NCI-H524 treated with DMSO at 0.1 percent for 48 hours (cell line): ENCODE data around the gene SSR4.
"Not testable (repeated sequence)": the region's sequence is repeated elsewhere in the genome, so short reads cannot be mapped to it uniquely, and the experiment has no call there.

Experiments used
- DNase-seq: peaks from one replicate; lab custom pipeline; 2025; lab: John Stamatoyannopoulos, UW

Gene SSR4

DNA sequence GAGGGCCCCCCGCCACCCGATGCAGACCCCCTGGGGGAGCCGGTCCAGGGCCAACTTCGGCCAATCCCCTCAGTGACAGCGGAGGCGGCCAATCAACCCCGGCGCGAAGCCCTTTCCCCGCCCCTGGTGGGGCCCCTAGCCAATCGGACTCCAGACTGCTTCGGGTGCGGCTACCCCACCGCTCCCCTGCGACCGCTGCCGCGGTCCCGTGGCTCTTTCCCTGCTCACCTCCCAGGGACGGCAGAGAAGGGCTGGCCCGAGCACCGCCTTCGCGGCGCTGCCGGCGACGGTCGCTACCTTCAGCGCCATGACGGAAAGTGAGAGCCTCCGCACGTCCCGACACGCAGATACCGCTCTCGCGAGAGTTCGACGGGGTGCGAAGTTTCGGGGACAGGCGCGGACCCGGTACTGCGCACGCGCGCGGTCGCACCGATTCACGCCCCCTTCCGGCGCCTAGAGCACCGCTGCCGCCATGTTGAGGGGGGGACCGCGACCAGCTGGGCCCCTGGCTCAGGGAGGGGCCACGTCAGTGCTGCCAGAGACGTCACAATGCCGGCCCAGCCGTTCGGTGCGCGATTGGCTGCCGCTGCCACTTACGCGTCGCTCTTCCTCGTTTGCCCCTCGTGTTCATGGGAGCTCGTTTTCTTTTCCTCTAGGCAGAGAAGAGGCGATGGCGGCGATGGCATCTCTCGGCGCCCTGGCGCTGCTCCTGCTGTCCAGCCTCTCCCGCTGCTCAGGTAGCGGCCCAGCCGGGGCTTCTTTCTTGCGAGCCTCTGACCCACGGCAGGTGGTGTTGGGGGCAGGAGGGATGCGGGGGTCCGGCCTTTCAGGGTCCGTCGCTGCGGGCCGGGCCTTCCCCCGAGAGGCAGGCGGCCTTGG, at the start of gene SSR4, which contains the start of gene IDH3G:
Gene SSR4, plus strand, starts transcription at position 651 of the 879 bp plus-strand sequence. Its CDS starts 20 bp downstream, at position 671.
Gene IDH3G, minus strand, starts transcription at position 358 of the 879 bp plus-strand sequence. Its CDS starts 49 bp downstream, at position 309.
- peak; percentile 77 for DNase-seq

DNA sequence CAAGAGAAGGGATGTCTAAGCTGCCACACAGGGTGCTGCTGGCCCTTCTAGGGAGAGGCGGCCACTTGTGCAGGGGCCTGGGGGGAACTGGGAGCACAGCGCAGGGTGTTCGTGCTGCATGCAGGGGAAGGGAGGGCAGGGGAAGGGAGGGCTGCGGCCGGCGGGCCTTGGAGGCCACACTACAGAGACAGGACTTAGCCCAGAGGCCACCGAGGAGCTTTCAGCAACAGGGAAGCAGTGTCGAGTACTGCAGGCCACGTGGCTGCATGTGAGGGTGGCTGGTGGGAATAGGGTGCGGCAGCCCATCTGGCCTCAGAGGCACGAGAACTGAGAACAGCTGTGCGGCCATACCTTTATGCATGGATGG, 49.4 kb upstream of the SSR4 start:
- DNase-seq = not testable (repeated sequence)

DNA sequence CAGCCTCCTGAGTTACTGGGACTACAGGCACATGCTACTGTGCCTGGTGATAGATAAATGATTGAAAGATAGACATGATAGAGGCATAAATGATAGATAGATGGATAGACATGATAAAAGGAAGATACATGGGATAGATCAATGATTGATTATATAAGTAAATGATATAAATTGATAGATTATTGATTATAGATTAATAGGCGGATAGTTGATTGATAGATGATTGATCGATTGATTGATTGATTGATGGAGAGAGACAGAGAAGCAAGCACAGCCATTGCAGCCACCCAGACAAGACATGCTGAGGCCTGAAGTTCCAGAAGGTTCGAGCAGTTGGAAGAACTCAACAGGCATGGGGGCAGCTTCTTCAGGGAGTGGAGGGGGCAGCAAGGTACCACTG, 48.1 kb upstream of the SSR4 start:
- DNase-seq = no peak

DNA sequence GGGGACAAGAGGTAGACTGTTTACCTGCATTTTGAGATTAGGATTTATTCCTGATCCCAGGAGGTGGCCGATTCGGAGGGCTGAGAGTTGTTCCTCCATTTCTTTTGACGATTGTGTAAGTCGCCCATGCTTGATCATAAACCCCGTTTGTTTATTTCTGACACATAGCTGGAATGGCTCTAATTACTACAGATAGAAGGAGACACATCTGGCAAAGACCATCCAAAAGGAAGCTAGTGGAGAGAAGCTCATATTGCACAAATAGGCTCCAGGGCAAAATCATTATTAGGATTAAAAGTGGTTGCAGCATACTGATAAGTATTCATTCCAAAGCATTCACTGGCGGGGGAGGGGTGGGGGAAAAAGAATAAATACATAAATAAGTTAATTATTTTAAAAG, 47.5 kb upstream of the SSR4 start:
- DNase-seq = not testable (repeated sequence)

DNA sequence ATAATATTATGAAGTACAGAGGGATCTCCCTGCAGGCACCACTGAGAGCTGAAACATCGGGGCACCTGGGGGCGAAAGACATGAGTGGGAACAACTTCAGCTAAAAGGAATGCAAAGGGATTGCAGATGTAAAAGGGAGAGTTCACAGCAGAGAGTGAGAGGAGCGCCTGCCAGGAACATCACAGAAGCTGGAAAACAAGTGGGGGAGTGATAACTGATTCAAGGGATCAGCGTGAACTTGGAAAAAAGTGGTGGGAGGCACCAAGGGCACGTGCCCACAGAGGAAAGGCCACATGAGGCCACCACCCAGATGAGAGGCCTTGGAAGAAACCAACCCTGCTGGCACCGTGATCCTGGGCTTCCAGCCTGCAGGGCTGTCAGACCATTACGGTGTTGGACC, 45.5 kb upstream of the SSR4 start:
- not testable (repeated sequence) for DNase-seq

DNA sequence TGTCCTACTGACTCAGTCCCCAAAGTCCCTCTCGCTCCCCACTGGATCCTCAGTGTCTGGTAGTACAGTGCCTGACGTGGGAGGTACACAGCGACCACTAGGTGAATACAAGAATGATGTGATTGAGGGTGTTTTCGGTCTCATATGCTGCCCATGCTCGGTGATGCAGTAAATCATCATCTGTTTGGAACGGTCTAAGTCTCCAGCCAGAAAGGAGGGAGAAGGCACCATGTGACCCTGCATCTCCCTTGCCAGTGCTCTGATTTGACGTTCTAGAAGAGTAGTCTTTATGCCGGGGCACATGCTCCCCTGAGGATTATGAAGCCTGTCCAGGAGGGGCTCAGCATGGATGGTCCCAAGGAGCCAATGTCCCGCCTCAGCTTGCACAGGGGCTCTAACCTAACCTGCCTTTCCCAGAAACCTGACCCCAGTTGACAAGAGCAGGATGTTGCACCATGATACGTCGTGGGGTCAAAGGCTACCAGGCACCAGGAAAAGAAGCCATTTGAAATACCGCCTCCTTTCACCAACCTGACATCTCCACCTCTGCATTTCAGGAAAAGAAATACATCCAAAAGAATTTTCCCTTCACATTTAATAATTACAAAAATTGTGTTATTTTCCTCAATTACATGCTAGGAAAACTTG, 44.2 kb upstream of the SSR4 start:
- DNase-seq = no peak

DNA sequence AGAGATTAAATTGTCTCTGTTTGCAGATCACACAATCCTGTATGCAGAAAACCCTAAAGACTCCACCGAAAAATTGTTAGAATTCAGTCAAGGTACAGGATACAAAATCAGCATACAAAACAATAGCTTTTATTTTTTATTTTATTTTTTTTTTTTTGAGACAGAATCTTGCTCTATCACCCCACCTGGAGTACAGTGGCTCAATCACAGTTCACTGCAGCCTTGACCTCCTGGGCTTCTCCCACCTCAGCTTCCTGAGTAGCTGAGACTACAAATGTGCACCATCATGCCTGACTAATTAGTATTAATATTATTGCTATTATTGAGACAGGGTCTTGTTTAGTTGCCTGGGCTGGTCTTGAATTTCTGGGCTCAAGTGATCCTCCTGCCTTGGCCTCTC, 39.3 kb upstream of the SSR4 start:
- no peak for DNase-seq

DNA sequence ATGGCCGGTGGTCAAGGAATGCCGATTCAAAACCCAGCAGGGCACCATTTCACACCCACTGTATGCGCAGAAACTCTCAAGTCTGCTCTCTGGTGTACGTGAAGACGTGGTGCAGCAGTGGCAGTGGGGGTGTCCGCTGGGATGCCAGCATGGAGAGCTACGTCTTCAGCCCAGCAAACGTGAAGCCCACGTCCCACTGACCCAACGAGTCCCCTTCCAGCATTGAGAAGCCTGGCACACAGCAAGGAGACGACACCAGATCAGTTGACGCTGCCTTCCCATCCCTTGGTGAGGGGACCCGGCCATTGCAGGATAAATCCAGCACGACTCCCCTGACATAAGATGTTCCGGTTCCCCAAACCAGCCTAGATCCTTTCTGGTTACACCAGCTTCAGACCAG, 32.6 kb upstream of the SSR4 start:
- DNase-seq = no peak

DNA sequence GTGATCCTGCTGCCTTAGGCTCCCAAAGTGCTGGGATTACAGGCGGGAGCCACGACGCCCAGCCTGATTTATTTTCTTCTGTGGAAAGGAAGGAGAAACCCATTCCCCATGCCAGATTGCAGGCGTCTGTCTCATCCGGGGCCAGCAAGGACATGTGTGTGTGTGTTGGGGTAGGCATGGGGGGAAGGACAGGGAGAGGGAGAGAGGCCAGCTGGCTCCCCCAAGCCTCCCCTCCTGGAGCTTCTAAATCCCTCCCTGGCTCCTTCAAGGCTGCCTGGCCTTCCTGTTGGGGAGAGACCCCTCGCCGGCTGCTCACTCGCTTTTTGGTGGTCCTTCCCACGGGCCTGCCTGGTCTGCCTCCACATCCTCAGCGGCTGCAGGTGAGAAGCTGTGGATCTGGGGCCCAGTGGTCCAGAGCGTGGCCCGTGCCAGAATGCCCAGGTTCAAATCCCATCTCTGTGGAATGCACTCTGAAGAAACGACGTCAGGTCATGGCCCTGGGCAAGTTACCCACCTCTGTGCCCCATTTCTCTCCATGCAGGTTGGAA, 31.8 kb upstream of the SSR4 start:
- DNase-seq = no peak

DNA sequence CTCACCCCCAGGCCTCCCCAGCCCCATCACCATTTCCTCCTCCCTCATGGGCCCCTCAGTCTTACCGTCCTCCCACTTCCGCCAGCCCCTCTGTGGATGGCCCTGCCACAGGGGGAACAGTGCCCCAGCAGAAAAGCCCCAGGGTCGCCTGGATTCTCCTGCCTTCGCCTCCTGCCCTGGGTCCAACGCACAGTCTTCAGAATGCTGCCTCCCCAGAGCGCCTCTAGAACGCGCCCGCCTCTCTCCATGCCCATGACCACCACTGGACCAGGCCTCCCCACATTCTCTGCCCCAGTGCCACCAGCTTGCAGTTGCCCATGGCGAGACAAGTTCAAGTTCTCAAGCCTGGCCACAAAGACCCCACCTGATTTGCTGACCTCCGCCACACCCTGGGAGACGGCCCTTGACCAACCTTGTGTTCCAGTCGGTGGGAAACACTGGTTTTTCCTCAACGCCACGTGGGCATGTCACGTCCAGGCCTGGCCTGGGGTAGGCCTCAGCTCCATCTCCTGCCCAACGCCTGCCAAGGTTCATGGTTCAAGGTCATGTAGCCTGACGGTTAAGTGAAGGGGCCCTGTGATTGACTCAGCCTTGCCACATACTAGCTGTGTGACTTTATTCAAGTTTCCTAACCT, 31.1 kb upstream of the SSR4 start:
- DNase-seq = no peak

DNA sequence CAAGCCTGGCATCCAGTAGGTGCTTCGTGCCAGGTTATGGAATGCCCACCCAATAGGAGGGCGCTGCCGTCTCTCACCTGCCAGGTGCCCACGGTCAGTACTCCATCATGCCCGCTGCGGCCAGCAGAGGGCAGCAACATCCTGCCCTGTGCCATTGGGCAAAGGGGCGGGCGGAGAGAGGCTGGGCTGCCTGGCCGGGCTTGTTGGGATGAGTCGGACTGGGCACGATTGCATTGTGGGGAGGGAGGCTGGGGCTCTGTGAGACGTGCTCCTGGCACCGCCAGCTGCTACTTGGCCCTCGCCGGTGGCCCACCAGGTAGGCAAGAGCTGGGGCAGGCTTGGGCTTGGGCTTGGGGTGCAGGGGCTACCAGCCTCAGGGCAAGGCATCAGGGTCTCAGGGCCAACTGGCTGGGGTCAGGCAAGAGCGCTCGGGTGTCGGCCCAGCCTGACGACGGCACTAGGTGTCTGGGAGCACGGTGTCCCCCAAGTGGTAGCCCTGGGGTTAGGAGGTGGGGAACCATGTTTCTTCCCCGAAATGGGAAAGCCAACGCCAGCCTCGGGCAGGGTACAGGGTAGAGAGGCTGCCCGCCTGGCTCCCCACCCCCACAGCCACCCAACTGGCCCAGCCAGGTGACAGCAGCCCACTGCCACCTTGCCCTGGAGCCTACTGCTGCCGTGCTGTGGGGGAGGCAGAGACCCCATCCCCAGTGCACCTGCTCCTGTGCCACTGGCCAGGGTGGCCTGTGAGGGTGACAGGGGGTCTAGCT, 30.3 kb upstream of the SSR4 start, which contains the start of gene PLXNB3:
Gene PLXNB3, plus strand, starts transcription at position 261 of the 767 bp plus-strand sequence. CDS start 1,287 bp downstream, outside the sequence.
- DNase-seq = no peak

DNA sequence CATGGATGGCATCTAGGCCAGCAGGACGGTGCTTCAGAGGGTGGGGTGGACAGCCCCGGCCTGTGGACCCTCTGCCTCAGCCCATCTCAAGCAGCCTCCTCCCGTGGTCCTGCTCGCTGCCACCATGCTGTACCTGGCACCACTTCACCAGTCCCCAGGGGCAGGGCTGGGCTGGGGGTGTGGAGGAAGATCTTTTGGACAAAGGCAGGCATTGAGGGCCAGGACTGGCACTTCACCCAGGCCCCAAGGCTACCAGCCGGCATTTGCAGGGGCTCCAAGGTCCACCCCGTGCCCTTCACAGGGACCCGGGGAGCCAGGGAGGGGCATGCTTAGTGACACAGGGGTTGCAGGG, 29.7 kb upstream of the SSR4 start:
- DNase-seq = no peak

DNA sequence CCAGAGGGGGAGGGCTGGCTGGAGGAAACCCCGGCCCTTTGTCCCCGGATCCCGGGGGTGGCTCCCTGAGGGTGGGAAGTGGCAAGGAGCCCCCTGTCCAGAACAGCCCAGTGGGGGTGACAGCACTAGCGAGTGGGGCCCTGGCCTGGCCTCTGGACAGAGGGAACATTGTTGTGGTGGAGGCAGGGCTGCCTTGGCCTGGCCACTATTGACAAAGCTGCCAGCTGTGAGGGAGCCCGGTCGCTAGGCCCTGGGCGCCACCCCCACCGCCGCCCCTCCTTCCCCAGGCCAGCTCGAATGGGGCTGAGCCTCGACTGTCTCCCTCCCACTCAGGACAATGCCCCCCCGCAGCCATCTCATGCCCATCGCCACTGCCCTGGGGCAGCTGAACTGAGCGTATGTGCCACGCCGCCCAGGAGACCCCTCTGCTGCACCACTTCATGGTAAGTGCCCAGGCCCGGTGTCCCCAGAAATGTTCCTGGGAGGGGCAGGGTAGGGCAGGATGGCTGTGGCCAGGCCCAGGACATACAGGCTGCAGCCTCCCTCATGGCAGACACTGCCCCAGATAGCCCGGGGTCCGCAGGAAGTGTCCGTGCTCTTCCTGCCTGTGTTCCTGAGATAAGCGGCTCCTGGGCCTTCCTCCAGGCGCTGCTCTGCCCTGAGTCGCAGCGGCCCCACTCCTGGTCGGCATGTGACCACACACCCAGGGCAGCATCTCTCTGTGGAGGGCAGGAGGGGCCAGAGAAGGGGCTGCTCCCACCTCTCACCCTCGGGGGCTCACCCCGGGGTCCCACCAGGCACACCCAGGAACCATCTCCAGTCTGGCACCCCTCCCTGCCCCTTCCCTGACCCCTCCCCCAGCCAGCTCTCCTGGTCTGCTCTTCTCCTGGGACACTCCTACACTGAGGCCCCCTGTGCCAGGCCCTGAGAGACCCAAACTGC, 29.1 kb upstream of the SSR4 start:
- DNase-seq = no peak

DNA sequence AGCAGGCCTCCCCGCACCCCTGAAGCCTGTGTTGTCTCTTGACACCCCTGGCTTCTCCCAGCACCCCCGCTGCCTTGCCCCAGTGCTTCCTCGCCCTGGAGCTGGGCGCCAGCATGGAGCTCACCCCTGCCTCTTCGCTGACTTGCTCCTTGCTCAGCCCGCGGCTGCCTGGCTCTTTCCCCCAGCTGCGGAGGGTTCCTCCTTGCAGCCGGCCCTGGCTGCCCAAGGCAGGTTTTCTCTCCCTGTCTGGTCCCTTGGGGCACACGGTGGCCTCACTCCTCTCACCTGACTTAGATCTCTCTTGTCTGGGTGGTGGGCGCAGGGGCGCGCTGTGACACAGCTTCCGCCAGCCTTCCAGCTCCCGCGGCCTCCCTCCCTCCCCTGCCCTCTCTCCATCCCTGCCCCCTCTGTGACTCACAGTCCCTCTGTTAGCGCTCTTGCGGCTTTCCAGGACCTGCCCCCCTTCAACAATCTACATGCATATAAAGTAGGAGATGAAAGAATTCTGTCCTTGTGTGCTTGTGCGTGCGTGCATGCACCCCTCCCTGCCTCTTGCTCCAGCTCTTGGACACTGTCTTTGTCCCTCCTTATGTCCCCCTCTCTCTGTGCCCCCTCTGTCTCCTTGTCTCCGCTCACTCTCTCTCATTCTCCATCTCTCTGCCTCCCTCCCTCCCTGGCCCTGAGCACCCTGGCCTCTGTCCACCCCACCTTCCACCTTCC, 28.2 kb upstream of the SSR4 start:
- no peak for DNase-seq

DNA sequence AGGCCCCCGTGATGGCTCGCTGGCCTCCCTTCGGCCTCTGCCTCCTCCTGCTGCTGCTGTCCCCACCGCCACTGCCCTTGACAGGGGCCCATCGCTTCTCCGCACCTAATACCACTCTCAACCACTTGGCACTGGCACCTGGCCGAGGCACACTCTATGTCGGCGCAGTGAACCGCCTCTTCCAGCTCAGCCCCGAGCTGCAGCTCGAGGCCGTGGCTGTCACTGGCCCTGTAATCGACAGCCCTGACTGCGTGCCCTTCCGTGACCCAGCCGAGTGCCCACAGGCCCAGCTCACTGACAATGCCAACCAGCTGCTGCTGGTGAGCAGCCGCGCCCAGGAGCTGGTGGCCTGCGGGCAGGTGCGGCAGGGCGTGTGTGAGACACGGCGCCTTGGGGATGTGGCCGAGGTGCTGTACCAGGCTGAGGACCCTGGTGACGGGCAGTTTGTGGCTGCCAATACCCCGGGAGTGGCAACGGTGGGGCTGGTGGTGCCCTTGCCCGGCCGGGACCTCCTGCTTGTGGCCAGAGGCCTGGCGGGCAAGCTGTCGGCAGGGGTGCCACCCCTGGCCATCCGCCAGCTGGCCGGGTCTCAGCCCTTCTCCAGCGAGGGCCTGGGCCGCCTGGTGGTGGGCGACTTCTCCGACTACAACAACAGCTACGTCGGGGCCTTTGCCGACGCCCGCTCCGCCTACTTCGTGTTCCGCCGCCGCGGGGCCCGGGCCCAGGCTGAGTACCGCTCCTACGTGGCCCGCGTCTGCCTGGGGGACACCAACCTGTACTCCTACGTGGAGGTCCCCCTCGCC, 27.4 kb upstream of the SSR4 start:
- DNase-seq = no peak

DNA sequence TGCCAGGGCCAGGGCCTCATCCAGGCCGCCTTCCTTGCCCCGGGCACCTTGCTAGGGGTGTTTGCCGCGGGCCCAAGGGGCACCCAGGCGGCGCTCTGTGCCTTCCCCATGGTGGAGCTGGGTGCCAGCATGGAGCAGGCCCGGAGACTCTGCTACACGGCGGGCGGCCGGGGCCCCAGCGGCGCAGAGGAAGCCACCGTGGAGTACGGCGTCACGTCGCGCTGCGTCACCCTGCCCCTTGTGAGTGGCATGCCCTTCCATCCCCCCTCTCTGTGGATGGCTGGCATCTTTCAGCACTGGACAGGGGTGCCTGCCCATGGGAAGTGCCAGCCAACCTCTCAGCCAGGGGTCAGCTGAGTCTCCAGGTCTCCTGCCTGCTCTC, 26.8 kb upstream of the SSR4 start:
- DNase-seq = no peak

DNA sequence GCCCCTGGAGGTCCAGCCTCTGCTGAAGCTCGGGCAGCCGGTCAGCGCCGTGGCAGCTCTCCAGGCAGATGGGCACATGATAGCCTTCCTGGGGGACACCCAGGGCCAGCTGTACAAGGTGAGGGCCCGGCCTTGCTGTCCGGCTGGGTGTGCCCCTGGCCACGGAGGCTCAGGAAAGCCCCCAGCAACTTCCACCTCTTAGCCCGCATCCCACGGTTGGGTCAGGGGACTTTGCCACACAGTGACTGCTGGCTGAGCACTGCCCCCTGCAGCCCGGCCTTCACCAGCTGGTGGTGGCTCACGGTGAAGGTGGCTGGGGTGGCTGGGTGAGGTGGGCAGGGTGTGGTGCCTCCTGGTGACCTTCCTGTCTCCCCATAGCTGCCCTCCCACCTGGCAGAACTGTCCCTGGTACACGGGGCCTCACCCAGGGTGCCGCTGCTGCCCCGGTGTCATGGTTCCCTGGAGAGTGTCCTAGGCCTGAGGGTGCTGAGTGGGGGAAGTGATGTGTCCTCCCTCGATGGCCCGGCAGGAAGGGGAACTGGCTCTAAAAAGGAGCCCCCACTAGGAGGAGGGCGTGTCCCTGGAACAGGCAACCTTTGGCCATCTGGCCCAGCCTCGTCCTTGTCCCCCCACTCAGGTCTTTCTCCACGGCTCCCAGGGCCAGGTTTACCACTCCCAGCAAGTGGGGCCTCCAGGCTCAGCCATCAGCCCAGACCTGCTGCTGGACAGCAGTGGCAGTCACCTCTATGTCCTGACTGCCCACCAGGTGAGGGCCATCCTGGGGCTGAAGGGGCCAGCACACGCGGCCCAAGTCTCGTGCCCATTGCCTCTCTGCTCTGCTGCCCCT, 25.9 kb upstream of the SSR4 start:
- no peak for DNase-seq

DNA sequence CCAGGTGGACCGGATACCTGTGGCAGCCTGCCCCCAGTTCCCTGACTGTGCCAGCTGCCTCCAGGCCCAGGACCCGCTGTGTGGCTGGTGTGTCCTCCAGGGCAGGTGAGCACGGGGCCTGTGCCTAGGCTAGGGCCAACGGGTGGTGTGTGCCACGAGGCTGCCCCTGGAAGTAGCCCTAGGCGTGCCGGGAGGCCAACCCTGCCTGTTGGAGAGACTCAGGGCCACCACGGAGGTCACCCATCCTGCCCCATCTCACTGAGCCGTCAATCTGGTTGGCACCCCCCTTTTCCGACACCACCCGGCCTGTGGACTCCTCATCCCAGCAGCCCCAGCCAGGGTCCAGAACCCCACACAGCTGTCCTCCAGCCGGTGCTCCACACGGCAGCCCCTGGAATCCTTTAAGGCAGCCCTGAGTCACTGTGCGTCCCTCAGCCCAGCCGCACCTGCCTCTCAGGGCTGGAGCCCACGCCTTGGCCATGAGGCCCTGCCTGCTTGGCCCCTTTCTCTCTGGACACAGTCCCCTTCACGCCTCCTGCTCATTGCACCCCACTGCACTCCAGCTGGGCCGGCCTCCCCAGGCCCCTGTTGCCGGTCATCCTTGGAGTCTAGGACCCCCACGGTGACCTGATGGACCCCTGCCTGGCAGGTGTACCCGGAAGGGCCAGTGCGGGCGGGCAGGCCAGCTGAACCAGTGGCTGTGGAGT, 25.2 kb upstream of the SSR4 start:
- DNase-seq = no peak
